OCI-LY3 (cell line): ENCODE data around the gene CISD1.
A peak's percentile ranks its signal among the peaks of the same experiment; 100 is the strongest.
"Not testable (repeated sequence)": the region's sequence is repeated elsewhere in the genome, so short reads cannot be mapped to it uniquely, and the experiment has no call there.

ENCODE experiments used
- H2AFZ ChIP-seq: fragments of 200-600, 300-600 bp; shearing (Covaris generic); 2 replicates; pipeline ENCODE4 v1.6.0; 2014; ENCODE audit warnings: antibody characterized with exemption, low read depth, low read length
- H3K27ac ChIP-seq: fragments of 200-600, 300-600 bp; sonication (generic); 2 replicates; pipeline ENCODE4 v1.5.1; 2014; ENCODE audit warnings: mild to moderate bottlenecking, low read length, moderate library complexity, mixed read lengths
- H3K27me3 ChIP-seq: fragments of 200-600, 300-600 bp; sonication (generic); 2 replicates; pipeline ENCODE4 v1.6.1; 2014; ENCODE audit warnings: low read depth, low read length, mixed read lengths
- H3K36me3 ChIP-seq: fragments of 200-600, 300-600 bp; sonication (generic); replicated peaks from 2 replicates; pipeline ENCODE3; 2014; ENCODE audit warnings: low read depth, low read length, mixed read lengths
- H3K4me1 ChIP-seq: fragments of 300-600, 200-600 bp; sonication (generic); 2 replicates; pipeline ENCODE4 v1.6.1; 2014; ENCODE audit warnings: low read length, mixed read lengths
- H3K4me2 ChIP-seq: fragments of 200-600, 300-600 bp; sonication (generic); 2 replicates; pipeline ENCODE4 v1.6.1; 2014; ENCODE audit warnings: low read length, mixed read lengths
- H3K4me3 ChIP-seq: fragments of 300-600, 200-600 bp; sonication (generic); 2 replicates; pipeline ENCODE4 v1.5.1; 2014; ENCODE audit warnings: antibody characterized with exemption, mild to moderate bottlenecking, low read length, moderate library complexity
- H3K79me2 ChIP-seq: fragments of 300-600, 200-600 bp; shearing (Covaris generic); 2 replicates; pipeline ENCODE4 v1.6.1; 2014; ENCODE audit warnings: mild to moderate bottlenecking, low read length, mixed read lengths
- H3K9ac ChIP-seq: fragments of 300-600, 200-600 bp; shearing (Covaris generic); 2 replicates; pipeline ENCODE4 v1.6.0; 2014; ENCODE audit warnings: mild to moderate bottlenecking, low read length, moderate library complexity
- H3K9me3 ChIP-seq: fragments of 200-600, 300-600 bp; shearing (Covaris generic); 2 replicates; pipeline ENCODE4 v1.6.1; 2014; ENCODE audit warnings: low read length, mixed read lengths; ENCODE audit not compliant: insufficient read depth
- H4K20me1 ChIP-seq: fragments of 200-600, 300-600 bp; sonication (generic); 2 replicates; pipeline ENCODE4 v1.6.1; 2016; ENCODE audit warnings: low read length, mixed read lengths; ENCODE audit not compliant: insufficient read depth
- CTCF ChIP-seq: fragments of 200-600, 300-600 bp; sonication (generic); IDR thresholded peaks from 2 replicates; pipeline ENCODE4 v1.5.1; 2014; ENCODE audit warnings: antibody characterized with exemption, low read length, low read depth
- EZH2phosphoT487 ChIP-seq: fragments of 200-600 bp; shearing (Covaris generic); IDR thresholded peaks from 2 replicates; pipeline ENCODE4 v1.6.1; 2018; ENCODE audit warnings: antibody characterized with exemption, mixed run types, low read depth

The CISD1 gene

GRCh38 chr10:58268946-58269781 lies at the start of gene CISD1:
Gene CISD1 (plus strand): TSS chr10:58269162. CDS start chr10:58269274, 112 bp downstream.
- Histone ChIP-seq H3K4me1 (peaks cover 13% of the 10 kb centered on the region), H2AFZ (peak within 1 kb of the TSS; percentile 91), H3K27me3 (no peaks in the 10 kb centered on the region), H3K9ac (peak within 1 kb of the TSS; percentile 78), H3K4me2 (peak within 1 kb of the TSS; percentile 73), H3K27ac (peak within 1 kb of the TSS; percentile 70), H3K4me3 (peak within 1 kb of the TSS; percentile 96), H3K79me2 (peaks cover 75% of the 10 kb centered on the region), H4K20me1 (peaks cover 3% of the 10 kb centered on the region; the same call in 1 of the 2 replicates), H3K9me3 (no peaks in the 10 kb centered on the region), H3K36me3 (no peaks in the 10 kb centered on the region)
- TF ChIP-seq CTCF (no peak), EZH2phosphoT487 (no peak)

GRCh38 chr10:58219875-58220274 lies 49.1 kb upstream of the CISD1 start:
- Histone ChIP-seq H3K4me1 (no peaks in the 10 kb centered on the region), H3K9me3 (no peaks in the 10 kb centered on the region), H2AFZ (no peak overlapping the region), H3K4me3 (no peak overlapping the region), H3K79me2 (no peaks in the 10 kb centered on the region), H3K27ac (no peak overlapping the region), H3K4me2 (no peak overlapping the region), H3K36me3 (no peaks in the 10 kb centered on the region), H3K9ac (no peak overlapping the region), H4K20me1 (no peaks in the 10 kb centered on the region), H3K27me3 (no peaks in the 10 kb centered on the region)
- no peak for TF ChIP-seq EZH2phosphoT487
- no peak for TF ChIP-seq CTCF

- no peak overlapping the region for H3K27ac ChIP-seq
- H3K9me3 ChIP-seq: no peaks in the 10 kb centered on the region
- TF ChIP-seq EZH2phosphoT487: no peak
- no peak for TF ChIP-seq CTCF
- H3K4me2 ChIP-seq: no peak overlapping the region
- H3K79me2 ChIP-seq: no peaks in the 10 kb centered on the region
- no peaks in the 10 kb centered on the region for H3K4me1 ChIP-seq
- no peaks in the 10 kb centered on the region for H3K36me3 ChIP-seq
- H3K4me3 ChIP-seq: no peak overlapping the region
- no peak overlapping the region for H3K9ac ChIP-seq
- H3K27me3 ChIP-seq: no peaks in the 10 kb centered on the region
- no peak overlapping the region for H2AFZ ChIP-seq
- H4K20me1 ChIP-seq: no peaks in the 10 kb centered on the region
Observed at GRCh38 chr10:58220769-58221451, 48.1 kb upstream of the CISD1 start.

- H3K79me2 ChIP-seq: no peaks in the 10 kb centered on the region
- H3K9ac ChIP-seq: no peak overlapping the region
- H3K4me3 ChIP-seq: no peak overlapping the region
- no peaks in the 10 kb centered on the region for H3K36me3 ChIP-seq
- no peaks in the 10 kb centered on the region for H3K4me1 ChIP-seq
- no peak overlapping the region for H3K27ac ChIP-seq
- H3K27me3 ChIP-seq: no peaks in the 10 kb centered on the region
- no peaks in the 10 kb centered on the region for H3K9me3 ChIP-seq
- no peak for TF ChIP-seq CTCF
- no peak for TF ChIP-seq EZH2phosphoT487
- H2AFZ ChIP-seq: no peak overlapping the region
- no peaks in the 10 kb centered on the region for H4K20me1 ChIP-seq
- no peak overlapping the region for H3K4me2 ChIP-seq
Observed at GRCh38 chr10:58225654-58226053, 43.3 kb upstream of the CISD1 start.

- not testable (repeated sequence) for H3K9ac ChIP-seq, H2AFZ ChIP-seq, H3K4me3 ChIP-seq, H3K27me3 ChIP-seq, H3K36me3 ChIP-seq, H3K4me2 ChIP-seq, H3K27ac ChIP-seq, H3K79me2 ChIP-seq, H3K4me1 ChIP-seq, H4K20me1 ChIP-seq, H3K9me3 ChIP-seq
Observed at GRCh38 chr10:58229856-58230255, 39.1 kb upstream of the CISD1 start.
